Mesenchymal stem cell (in vitro differentiated cells and primary cell): ENCODE measurements around the gene VTCN1.
A peak's percentile ranks its signal among the peaks of the same experiment; 100 is the strongest.

ENCODE experiments used
- DNase-seq: peaks from one replicate; pipeline ENCODE4 v3.0.0-alpha.2; 2013
- H2AFZ ChIP-seq: one replicate; pipeline ENCODE4 v1.6.1; 2013; ENCODE audit warnings: low read depth, mild to moderate bottlenecking, control low read depth, inconsistent platforms, low read length, moderate library complexity
- H2AK5ac ChIP-seq: 2 replicates; pipeline ENCODE4 v1.6.1; 2013; ENCODE audit warnings: low read length, moderate library complexity, mild to moderate bottlenecking, inconsistent platforms; ENCODE audit not compliant: severe bottlenecking
- H2BK120ac ChIP-seq: one replicate; pipeline ENCODE4 v1.6.1; 2013; ENCODE audit warnings: low read depth, mild to moderate bottlenecking, inconsistent platforms, low read length, moderate library complexity
- H2BK12ac ChIP-seq, 2 experiments: one replicate each; pipeline ENCODE4 v1.6.1; 2013; ENCODE audit warnings: inconsistent platforms in 2 of 2, low read length in 2 of 2, mild to moderate bottlenecking in 2 of 2, moderate library complexity in 2 of 2, control low read depth in 1 of 2
- H2BK15ac ChIP-seq: one replicate; pipeline ENCODE4 v1.6.1; 2013; ENCODE audit warnings: mild to moderate bottlenecking, low read depth, inconsistent platforms; ENCODE audit not compliant: poor library complexity, severe bottlenecking
- H2BK5ac ChIP-seq: 2 replicates; pipeline ENCODE4 v1.6.1; 2013; ENCODE audit warnings: low read depth, mild to moderate bottlenecking, low read length, control low read depth, inconsistent platforms; ENCODE audit not compliant: poor library complexity, severe bottlenecking
- H3K14ac ChIP-seq, 2 experiments: one replicate each; pipeline ENCODE4 v1.6.1; 2013; ENCODE audit warnings: inconsistent platforms in 2 of 2, low read length in 2 of 2, control low read depth in 1 of 2, mild to moderate bottlenecking in 1 of 2, moderate library complexity in 1 of 2
- H3K18ac ChIP-seq, 2 experiments: one replicate each; pipeline ENCODE4 v1.6.1; 2013; ENCODE audit warnings: inconsistent platforms in 2 of 2, low read length in 2 of 2, control low read depth in 1 of 2, low read depth in 1 of 2, mild to moderate bottlenecking in 1 of 2
- H3K23ac ChIP-seq, 2 experiments: one replicate each; pipeline ENCODE4 v1.6.1; 2013; ENCODE audit warnings: inconsistent platforms in 2 of 2, low read length in 2 of 2, mild to moderate bottlenecking in 2 of 2, moderate library complexity in 2 of 2, control low read depth in 1 of 2
- H3K27ac ChIP-seq: 2 replicates; pipeline ENCODE4 v1.5.1; 2013; ENCODE audit warnings: mild to moderate bottlenecking, moderate library complexity, low read length, control low read depth, inconsistent platforms; ENCODE audit not compliant: poor library complexity, severe bottlenecking
- H3K27me3 ChIP-seq, 2 experiments: 2 replicates each; pipeline versions ENCODE4 v1.6.1 to v1.7.0; 2013; ENCODE audit warnings: low read length in 2 of 2, mild to moderate bottlenecking in 2 of 2, moderate library complexity in 2 of 2, control low read depth in 1 of 2, inconsistent platforms in 1 of 2; ENCODE audit not compliant: control insufficient read depth in 1 of 2, insufficient read depth in 1 of 2
- H3K36me3 ChIP-seq, 2 experiments: 2 replicates each; pipeline versions ENCODE4 v1.6.1 to v1.7.0; 2013; ENCODE audit warnings: low read length in 2 of 2, control low read depth in 1 of 2, inconsistent platforms in 1 of 2, low read depth in 1 of 2, mild to moderate bottlenecking in 1 of 2; ENCODE audit not compliant: insufficient read depth in 2 of 2, control insufficient read depth in 1 of 2
- H3K4ac ChIP-seq, 2 experiments: one replicate each; pipeline ENCODE4 v1.6.1; 2013; ENCODE audit warnings: inconsistent platforms in 2 of 2, low read length in 2 of 2, mild to moderate bottlenecking in 2 of 2, moderate library complexity in 2 of 2, control low read depth in 1 of 2, low read depth in 1 of 2
- H3K4me1 ChIP-seq: 2 replicates; pipeline ENCODE4 v1.6.1; 2013; ENCODE audit warnings: low read depth, low read length, control low read depth; ENCODE audit not compliant: control insufficient read depth, insufficient read depth
- H3K4me2 ChIP-seq: 2 replicates; pipeline ENCODE4 v1.6.1; 2013; ENCODE audit warnings: low read length, mild to moderate bottlenecking, inconsistent platforms; ENCODE audit not compliant: poor library complexity, severe bottlenecking
- H3K4me3 ChIP-seq, 2 experiments: 2 replicates each; pipeline versions ENCODE4 v1.5.1 to v1.7.0; 2013; ENCODE audit warnings: low read length in 2 of 2, mild to moderate bottlenecking in 2 of 2, control low read depth in 1 of 2, low read depth in 1 of 2; ENCODE audit not compliant: insufficient read depth in 1 of 2
- H3K79me1 ChIP-seq: replicated peaks from 2 replicates; pipeline ENCODE4 v1.6.1; 2013; ENCODE audit warnings: mild to moderate bottlenecking, control low read depth, low read length, inconsistent platforms; ENCODE audit not compliant: poor library complexity, severe bottlenecking
- H3K9ac ChIP-seq: 2 replicates; pipeline ENCODE4 v1.7.0; 2013; ENCODE audit warnings: mild to moderate bottlenecking, low read length, moderate library complexity
- H3K9me3 ChIP-seq: 2 replicates; pipeline ENCODE4 v1.7.0; 2013; ENCODE audit warnings: mild to moderate bottlenecking, low read length; ENCODE audit not compliant: control insufficient read depth
- H4K8ac ChIP-seq: one replicate; pipeline ENCODE4 v1.6.1; 2013; ENCODE audit warnings: inconsistent platforms, mild to moderate bottlenecking, low read length, moderate library complexity
- H4K91ac ChIP-seq: one replicate; pipeline ENCODE4 v1.6.1; 2013; ENCODE audit warnings: mild to moderate bottlenecking, low read length, inconsistent platforms
- WGBS: methylation state at CpG from one replicate; pipeline ENCODE4 v1.1.7; 2013; ENCODE audit warnings: mixed read lengths; 5-methylcytosine and 5-hydroxymethylcytosine counted together

The VTCN1 gene

GRCh38 chr1:117213046-117213445 is 2.3 kb upstream of the VTCN1 start:
- no peak overlapping the region for H3K23ac ChIP-seq
- no peak overlapping the region for H4K91ac ChIP-seq
- H3K4me3 ChIP-seq = no peak overlapping the region
- H4K8ac ChIP-seq = no peak overlapping the region
- H2AFZ ChIP-seq = no peak overlapping the region
- H2BK15ac ChIP-seq = no peak overlapping the region
- no peak overlapping the region for H2BK12ac ChIP-seq
- no peaks in the 10 kb centered on the region for H3K79me1 ChIP-seq
- H2AK5ac ChIP-seq = no peak overlapping the region
- no peak for DNase-seq
- no peak overlapping the region for H2BK120ac ChIP-seq
- H3K4me1 ChIP-seq = no peaks in the 10 kb centered on the region
- WGBS = 93% methylated on average over 6 of the region's 6 CpGs
- no peak overlapping the region for H3K4ac ChIP-seq
- H3K9ac ChIP-seq = no peak overlapping the region
- no peaks in the 10 kb centered on the region for H3K36me3 ChIP-seq
- no peak overlapping the region for H2BK5ac ChIP-seq
- H3K18ac ChIP-seq = no peak overlapping the region
- H3K27me3 ChIP-seq = peaks cover 27 to 37% of the 10 kb centered on the region in 2 experiments
- H3K9me3 ChIP-seq = no peaks in the 10 kb centered on the region
- H3K4me2 ChIP-seq = no peak overlapping the region
- H3K14ac ChIP-seq = no peak overlapping the region
- no peak overlapping the region for H3K27ac ChIP-seq

- Histone ChIP-seq H3K4me3 (no peak overlapping the region), H3K36me3 (no peaks in the 10 kb centered on the region), H3K9ac (no peak overlapping the region), H2BK120ac (no peak overlapping the region), H3K4ac (no peak overlapping the region), H3K18ac (no peak overlapping the region), H3K23ac (no peak overlapping the region), H3K14ac (peak overlapping the region in 1 of 2 experiments; percentile 13), H2BK5ac (no peak overlapping the region), H2BK15ac (no peak overlapping the region), H2AFZ (no peak overlapping the region), H3K27ac (no peak overlapping the region), H4K8ac (no peak overlapping the region), H3K4me2 (no peak overlapping the region), H3K79me1 (no peaks in the 10 kb centered on the region), H2BK12ac (no peak overlapping the region), H3K27me3 (peaks cover 31 to 57% of the 10 kb centered on the region in 2 experiments), H2AK5ac (no peak overlapping the region), H3K4me1 (no peaks in the 10 kb centered on the region), H3K9me3 (no peaks in the 10 kb centered on the region), H4K91ac (no peak overlapping the region)
- 70% methylated on average over 4 of the region's 4 CpGs for WGBS
- DNase-seq = no peak
Observed at GRCh38 chr1:117210386-117210785, 341 bp downstream of the VTCN1 start.

- Histone ChIP-seq H2BK12ac (no peak overlapping the region), H3K23ac (no peak overlapping the region), H2AK5ac (no peak overlapping the region), H4K8ac (no peak overlapping the region), H3K4ac (no peak overlapping the region), H3K9me3 (no peaks in the 10 kb centered on the region), H3K4me2 (no peak overlapping the region), H3K9ac (no peak overlapping the region), H3K14ac (no peak overlapping the region), H2AFZ (no peak overlapping the region), H2BK5ac (no peak overlapping the region), H3K4me3 (no peak overlapping the region), H3K18ac (no peak overlapping the region), H4K91ac (no peak overlapping the region), H3K36me3 (no peaks in the 10 kb centered on the region), H3K27me3 (peaks cover 31 to 60% of the 10 kb centered on the region in 2 experiments), H2BK120ac (no peak overlapping the region), H3K4me1 (no peaks in the 10 kb centered on the region), H3K79me1 (no peaks in the 10 kb centered on the region), H3K27ac (no peak overlapping the region), H2BK15ac (no peak overlapping the region)
- DNase-seq = no peak
- WGBS = 33% methylated on average over 1 of the region's 3 CpGs
Observed at GRCh38 chr1:117209094-117209493, 1.6 kb downstream of the VTCN1 start.

- H3K23ac ChIP-seq = no peak overlapping the region
- H2BK5ac ChIP-seq = no peak overlapping the region
- no peaks in the 10 kb centered on the region for H3K4me1 ChIP-seq
- WGBS = 74% methylated on average over 2 of the region's 3 CpGs
- H3K4me2 ChIP-seq = no peak overlapping the region
- no peak overlapping the region for H2AK5ac ChIP-seq
- H3K36me3 ChIP-seq = no peaks in the 10 kb centered on the region
- no peak overlapping the region for H4K8ac ChIP-seq
- no peak overlapping the region for H3K4ac ChIP-seq
- no peak overlapping the region for H2BK120ac ChIP-seq
- H2AFZ ChIP-seq = no peak overlapping the region
- H3K18ac ChIP-seq = no peak overlapping the region
- no peak overlapping the region for H2BK15ac ChIP-seq
- DNase-seq = no peak
- H3K79me1 ChIP-seq = no peaks in the 10 kb centered on the region
- no peak overlapping the region for H4K91ac ChIP-seq
- no peaks in the 10 kb centered on the region for H3K9me3 ChIP-seq
- H3K14ac ChIP-seq = no peak overlapping the region
- no peak overlapping the region for H3K27ac ChIP-seq
- no peak overlapping the region for H3K4me3 ChIP-seq
- no peak overlapping the region for H3K9ac ChIP-seq
- H2BK12ac ChIP-seq = no peak overlapping the region
- peaks cover 31 to 65% of the 10 kb centered on the region in 2 experiments for H3K27me3 ChIP-seq
Observed at GRCh38 chr1:117208580-117208979, 2.1 kb downstream of the VTCN1 start.
